GM21390 (cell line): ENCODE measurements around the gene IFITM10.

ENCODE experiments used
- ATAC-seq: cut with Tn5 transposase; IDR thresholded peaks from one replicate; pipeline ENCODE4 v1.9.1; 2021; ENCODE audit not compliant: unreplicated experiment

Gene IFITM10

DNA sequence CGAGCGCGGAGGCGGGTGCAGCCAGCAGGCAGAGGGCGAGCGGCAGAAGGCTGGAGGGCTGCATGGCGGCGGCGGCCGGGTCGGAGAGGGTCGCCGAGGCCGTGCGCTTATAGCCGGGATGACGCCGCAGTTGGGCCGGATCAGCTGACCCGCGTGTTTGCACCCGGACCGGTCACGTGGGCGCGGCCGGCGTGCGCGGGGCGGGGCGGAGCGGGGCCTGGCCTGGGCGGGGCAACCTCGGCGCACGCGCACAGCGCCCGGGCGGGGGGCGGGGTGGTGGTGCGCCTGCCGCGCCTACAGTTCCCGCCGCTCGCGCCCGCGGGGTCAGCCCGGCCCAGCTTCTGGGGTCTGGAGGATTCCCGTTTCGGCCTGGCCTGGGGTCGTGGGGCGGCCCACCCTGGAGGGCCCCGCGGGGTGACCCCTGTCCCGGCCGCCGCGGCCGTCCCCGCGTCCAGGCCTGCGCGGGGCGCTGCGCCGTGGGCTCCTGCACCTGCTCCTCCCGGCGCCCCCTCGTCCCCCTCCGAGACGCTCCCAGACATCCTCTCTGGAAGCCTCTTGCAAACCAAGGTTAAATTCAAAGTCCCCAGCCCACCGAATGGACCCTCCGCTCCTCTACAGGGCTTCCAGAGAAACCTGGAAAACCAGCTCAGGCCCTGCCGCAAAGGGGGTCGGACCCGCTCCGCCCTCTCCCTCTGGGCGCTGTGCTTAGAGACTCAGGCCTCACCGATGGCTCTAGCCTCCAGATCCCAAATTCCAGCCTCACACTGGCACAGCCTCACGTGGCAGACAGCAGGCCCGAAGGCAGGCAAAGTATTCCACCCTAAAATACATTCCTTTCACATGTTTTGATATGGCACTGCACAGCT, 13.6 kb upstream of the IFITM10 start, which contains the start of gene CTSD:
Gene CTSD (minus strand): TSS at position 132 of the 866 bp plus-strand sequence. CDS start 68 bp downstream, at position 64.
- ATAC-seq = peak; percentile 58

- no peak for ATAC-seq
These were observed 13.0 kb upstream of the IFITM10 start for GRCh38 chr11:1763336-1763795.

GRCh38 chr11:1762537-1763302, 12.3 kb upstream of the IFITM10 start:
- ATAC-seq = no peak

GRCh38 chr11:1761857-1762536, 11.6 kb upstream of the IFITM10 start:
- no peak for ATAC-seq

GRCh38 chr11:1761110-1761856, 10.9 kb upstream of the IFITM10 start:
- ATAC-seq = no peak

DNA sequence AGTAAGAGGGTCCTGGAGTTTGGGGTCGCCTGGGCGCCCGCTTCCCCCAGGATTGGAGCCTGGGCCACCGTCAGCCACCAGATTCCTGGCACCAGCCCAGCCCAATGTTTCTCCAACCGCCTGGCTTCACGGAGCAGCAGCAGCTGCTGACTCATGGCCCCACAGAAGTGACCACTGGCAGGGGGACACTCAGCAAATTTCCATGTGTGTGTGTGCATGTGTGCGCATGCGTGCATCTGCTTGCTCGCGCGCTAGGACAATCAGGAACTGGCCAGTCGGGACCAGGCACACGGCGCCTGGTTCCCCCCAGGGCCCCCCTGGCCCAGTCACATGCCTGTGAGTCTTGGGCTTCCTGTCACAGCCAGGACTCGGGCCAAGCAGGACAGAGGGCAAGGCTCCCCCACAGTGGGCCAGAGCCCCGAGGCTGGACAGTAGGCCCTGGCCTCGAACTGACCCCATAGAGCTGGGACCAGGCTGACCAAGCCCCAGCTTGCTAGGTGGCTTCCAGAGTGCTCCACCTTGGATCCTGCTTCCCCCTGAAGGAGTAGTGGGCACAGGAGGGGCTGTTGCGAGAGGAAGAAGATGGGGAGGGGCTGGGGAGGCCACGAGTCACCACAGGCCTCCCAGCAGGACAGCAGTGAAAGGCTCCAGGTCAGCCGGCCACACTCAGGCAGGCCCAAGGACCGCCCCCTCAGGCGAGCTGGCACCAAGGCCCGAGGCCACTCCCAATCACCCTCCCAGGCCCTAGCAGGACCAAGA, 10.1 kb upstream of the IFITM10 start:
- ATAC-seq = no peak

GRCh38 chr11:1759851-1760220, 9.4 kb upstream of the IFITM10 start:
- ATAC-seq = no peak

GRCh38 chr11:1759151-1759850, 8.9 kb upstream of the IFITM10 start:
- no peak for ATAC-seq

DNA sequence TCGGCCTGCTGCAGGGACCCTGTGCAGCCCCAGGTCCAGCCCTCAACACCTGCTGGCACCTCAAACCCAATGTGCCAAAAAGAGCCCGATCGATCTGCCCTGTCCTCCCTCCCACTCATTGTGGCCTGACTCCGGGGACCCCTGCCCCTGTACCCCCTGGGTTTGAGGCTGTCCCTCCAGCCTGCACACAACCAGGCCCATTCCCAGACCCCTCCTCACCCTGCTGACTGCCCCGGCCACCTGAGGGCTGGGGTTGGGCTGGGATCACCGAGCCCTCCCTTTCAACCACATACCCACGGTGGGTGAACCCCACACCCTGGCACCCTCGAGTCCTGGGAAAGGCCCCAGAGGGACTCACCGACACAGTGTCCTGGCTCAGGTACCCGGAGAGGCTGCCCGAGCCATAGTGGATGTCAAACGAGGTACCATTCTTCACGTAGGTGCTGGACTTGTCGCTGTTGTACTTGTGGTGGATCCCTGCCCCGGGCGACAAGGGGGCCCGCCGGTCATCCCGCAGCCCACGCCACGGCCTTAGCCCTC, 8.3 kb upstream of the IFITM10 start:
- ATAC-seq = no peak

GRCh38 chr11:1757861-1758610, 7.6 kb upstream of the IFITM10 start:
- no peak for ATAC-seq

GRCh38 chr11:1756791-1757771, 6.7 kb upstream of the IFITM10 start:
- no peak for ATAC-seq

DNA sequence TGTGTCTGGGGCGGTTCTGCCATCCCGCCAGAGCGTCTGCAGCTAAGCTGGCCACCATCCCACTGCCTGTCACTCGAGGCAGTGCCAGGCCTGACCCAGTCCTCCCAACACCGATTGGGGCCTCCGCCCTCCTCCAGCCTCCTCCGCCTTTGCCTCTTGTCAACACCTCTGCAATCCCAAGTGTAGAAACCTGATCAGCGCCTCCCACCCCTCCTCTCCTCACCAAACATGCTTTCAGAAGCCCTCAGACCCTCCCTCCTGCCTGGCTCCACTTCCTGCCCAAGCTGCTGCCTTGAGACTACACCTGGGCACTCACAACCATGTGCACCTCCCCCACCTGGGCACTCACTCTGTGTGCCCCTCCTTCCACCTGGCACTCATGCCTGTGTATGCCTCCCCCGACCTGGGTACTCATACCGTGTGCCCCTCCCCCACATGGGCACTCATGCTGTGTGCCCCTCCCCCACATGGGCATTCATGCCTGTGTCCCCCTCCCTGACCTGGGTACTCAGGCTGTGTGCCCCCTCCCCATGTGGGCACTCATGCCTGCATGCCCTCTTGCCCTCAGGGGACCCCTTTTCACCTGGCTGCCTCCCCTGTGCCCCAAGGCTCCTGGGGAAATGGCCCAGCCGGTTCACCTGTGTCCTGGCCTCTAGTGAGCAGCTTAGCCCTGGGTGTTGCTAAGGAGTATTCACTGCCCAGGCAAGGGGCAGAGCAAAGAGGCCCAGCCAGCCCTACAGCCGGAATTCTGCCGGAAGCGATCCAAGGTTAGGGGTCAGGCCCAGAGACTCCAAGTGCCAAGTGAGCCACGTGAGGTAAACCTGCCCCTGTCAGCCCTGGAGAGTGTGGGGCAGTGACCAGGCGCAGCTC, 5.5 kb upstream of the IFITM10 start:
- ATAC-seq = no peak

GRCh38 chr11:1755344-1755691, 4.9 kb upstream of the IFITM10 start:
- ATAC-seq = no peak

DNA sequence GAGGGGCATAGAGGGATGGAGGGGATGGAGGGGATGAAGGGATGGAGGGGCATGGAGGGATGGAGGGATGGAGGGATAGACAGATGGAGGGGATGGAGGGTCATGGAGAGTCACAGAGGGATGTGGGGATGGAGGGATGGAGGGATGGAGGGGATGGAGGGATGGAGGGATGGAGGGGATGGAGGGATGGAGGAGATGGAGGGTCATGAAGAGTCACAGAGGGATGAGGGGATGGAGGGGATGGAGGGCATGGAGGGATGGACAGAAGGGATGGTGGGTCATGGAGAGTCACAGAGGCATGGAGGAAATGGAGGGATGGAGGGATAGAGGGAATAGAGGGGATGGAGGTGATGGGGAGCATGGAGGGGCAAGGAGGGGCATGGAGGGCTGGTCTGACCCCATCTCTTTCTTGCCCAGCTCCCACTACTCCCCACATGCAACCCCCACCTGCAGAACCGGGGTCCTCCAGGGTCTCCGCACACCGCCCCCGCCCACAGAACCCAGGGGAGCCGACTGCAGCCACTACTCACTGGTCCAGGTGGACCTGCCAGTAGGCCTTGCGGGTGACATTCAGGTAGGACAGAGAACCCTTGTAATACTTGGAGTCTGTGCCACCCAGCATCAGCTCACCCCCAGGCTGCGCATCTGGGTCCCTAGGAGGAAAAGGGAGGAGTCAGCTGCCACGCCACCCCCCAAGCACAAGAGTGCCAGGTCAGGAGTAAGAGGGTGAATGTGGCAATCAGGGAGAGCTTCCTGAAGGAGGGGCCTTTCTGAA, 4.2 kb upstream of the IFITM10 start:
- no peak for ATAC-seq

DNA sequence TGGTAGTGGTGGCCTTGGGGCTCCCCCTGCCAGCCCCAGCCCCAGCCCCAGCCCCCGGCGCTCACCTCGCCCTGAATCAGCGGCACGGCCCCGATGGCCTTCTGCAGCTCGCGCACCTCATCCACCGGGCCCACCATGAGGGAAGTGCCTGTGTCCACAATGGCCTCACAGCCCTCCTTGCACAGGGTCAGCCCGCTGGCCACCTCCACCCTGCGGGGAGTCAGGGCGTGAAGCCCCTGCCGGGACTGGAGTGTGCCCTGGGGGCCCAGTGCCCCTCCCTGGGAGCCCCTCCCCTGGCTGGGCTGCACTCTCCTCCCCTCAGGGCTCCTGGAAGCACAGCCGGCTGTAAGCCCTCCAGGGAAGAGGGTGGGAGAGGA, 3.5 kb upstream of the IFITM10 start:
- ATAC-seq = no peak
